Left forelimb (tissue), 1 donor: ENCODE data around the gene PIK3CD.

Source experiments
- DNase-seq: peaks from one replicate; pipeline ENCODE4 v3.0.0-alpha.2; 2018; ENCODE audit warnings: low spot score

The PIK3CD gene

DNA sequence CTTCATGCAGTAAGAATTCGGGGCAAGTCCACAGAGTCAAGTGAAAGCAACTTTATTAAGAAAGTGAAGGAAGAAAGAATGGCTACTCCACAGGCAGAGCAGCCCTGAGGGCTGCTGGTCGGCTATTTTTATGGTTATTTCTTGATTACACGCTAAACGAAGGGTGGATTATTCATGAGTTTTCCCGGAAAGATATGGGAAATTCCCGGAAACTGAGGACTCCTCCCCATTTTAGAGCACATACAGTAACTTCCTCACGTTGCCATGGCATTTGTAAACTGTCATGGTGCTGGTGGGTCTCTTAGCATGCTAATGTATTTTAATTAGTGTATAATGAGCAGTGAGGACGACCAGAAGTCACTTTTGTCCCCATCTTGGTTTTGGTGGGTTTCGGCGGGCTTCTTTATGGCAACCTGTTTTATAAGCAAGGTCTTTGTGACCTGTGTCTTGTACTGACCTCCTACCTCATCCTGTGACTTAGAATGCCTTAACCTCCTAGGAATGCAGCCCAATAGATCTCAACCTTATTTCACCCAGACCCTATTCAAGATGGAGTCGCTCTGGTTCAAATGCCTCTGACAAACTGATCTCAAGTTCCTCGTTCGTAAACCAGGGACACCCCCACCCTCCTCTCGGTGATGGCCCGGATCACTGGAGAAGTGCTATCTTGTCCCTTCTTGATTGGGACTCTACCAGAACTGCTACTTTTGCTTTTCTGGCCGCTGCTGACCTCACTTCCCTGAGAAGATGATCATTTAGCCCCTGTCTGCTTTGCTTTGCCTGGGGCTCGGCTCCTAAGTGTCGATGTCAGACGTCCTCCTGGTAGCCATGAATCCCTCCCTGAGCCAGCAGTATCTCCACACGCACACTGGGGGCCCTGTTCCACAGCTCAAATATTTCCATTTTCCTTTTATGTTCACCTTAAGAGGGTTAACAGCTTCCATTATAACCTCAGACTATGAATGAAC lies 123.5 kb downstream of the PIK3CD start:
- DNase-seq: no peak

- DNase-seq: no peak
These were observed 125.2 kb downstream of the PIK3CD start for GRCh38 chr1:9776685-9777084.
